Measurements from ENCODE around the gene NCS1. TPM values are rescaled to one million over a fixed set of nuclear protein-coding genes. Genes with fewer than 3 reads are reported as not detected.

The NCS1 gene
- polyA plus RNA-seq, 3 donors = 1.3 to 5.2 (median 3.9) TPM

- 38 to 80% (median 80%) methylated on average over 20 to 25 of the region's 25 CpGs for WGBS, 3 donors
- H3K27ac ChIP-seq (ENCODE audit: low read depth, low read length) = no peak overlapping the region
Measured at GRCh38 chr9:130186839-130187522, 14.8 kb downstream of the NCS1 start.

DNA sequence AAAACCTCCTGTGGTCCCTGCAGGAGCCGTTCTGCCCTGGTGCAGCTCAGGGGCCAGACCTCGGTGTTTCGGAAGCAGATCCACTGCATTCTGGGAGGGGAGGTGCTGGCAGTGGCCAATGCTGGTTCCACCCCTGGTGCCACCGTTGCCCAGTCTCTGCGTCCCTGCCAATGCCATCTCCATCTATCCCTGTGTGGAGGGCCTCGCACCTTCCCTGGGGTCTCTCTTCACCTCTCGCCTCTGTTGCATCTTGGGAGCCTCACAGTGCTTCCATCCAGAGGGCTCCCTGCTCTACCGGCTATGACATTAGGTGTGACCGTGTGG, 15.3 kb downstream of the NCS1 start:
- H3K27ac ChIP-seq (ENCODE audit: low read depth, low read length) = no peak overlapping the region
- WGBS, 3 donors = 64 to 83% (median 66%) methylated on average over 9 of the region's 9 CpGs

DNA sequence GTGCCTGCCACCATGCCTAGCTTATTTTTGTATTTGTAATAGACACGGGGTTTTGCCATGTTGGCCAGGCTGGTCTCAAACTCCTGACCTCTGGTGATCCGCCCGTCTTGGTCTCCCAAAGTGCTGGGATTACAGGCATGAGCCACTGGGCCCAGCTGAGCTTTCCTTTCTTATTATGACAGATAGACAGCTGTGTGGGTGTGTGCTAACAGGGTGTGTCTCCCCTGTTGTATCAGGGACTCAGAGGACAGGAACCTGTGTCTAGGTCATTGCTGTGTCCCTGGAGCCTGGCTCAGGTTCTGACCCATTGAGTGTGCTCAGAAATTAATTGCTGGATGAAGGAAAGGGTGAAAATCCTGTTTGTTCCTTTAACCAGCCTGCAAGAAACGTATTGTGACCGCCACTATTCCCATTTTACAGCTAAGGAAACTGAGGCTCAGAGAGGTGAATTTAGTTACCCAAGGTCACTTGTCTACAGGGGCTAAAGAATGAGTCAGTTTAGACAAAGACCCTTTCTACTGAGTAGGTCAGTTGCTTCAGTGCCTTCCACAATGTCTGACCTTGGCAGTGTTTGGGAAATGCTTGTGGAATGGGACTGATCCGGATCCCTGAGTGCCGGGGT, 16.8 kb downstream of the NCS1 start:
- WGBS, 3 donors = 94 to 95% (median 94%) methylated on average over 7 of the region's 7 CpGs
- no peak overlapping the region for H3K27ac ChIP-seq (ENCODE audit: low read depth, low read length)

GRCh38 chr9:130189840-130190239, 17.6 kb downstream of the NCS1 start:
- 72 to 79% (median 79%) methylated on average over 1 of the region's 1 CpG for WGBS, 3 donors
- H3K27ac ChIP-seq (ENCODE audit: low read depth, low read length) = no peak overlapping the region

- WGBS, 3 donors = 91 to 94% (median 92%) methylated on average over 26 of the region's 26 CpGs
- H3K27ac ChIP-seq (ENCODE audit: low read depth, low read length) = no peak overlapping the region
Measured at GRCh38 chr9:130191068-130191748, 19.0 kb downstream of the NCS1 start.

GRCh38 chr9:130191749-130192120, 19.5 kb downstream of the NCS1 start:
- WGBS, 3 donors = 82 to 88% (median 88%) methylated on average over 14 of the region's 14 CpGs
- no peak overlapping the region for H3K27ac ChIP-seq (ENCODE audit: low read depth, low read length)

DNA sequence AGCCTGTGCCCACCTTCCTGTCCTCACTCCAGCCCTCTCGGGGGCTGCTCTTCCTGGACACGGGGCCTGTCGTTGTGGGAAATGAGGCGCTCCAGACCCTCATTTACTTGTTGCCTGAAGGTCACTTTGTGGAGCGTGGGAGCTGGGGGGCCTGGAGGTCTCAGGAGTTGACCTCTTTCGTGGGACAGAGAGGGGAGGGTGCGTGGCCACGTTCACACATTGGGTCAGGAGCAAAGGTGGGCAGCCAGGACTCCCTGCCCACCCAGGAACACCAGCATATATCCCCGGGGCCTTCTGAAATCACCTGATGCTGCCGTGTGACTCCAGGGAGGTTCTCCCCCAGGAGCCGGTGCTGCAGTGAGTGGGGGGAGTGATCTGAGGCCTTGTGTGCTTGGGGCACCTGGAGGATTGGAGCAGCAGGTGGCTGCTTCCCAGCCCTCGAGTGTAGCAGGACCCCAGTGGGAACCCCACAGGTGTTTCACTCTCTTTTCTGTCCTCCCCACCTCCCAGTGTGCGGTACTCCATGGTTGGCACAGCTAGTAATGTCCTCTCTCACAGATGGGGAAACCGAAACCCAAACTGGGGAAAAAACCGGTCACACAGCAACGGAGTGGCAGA, 20.3 kb downstream of the NCS1 start:
- 58 to 81% (median 76%) methylated on average over 16 of the region's 16 CpGs for WGBS, 3 donors
- H3K27ac ChIP-seq (ENCODE audit: low read depth, low read length) = no peak overlapping the region

DNA sequence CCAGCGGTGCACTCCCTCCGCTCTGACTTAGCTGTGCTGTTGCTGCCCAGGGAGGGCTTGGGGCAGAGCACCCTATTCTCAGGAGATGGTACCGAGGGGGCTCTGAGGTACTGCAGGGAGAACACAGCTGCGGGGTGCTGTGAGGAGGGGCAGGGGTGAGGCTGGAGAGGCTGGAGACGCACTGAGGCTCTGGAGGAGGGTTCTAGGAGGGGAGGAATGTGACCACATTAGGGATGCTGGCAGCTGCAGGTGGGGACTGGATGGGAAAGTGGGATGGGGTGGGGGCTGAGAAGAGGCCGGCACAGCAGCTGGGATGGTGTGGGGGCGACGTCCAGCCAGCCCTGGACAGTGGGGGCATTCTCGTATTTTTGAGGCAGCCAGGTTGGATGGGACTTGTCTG, 20.9 kb downstream of the NCS1 start:
- no peak overlapping the region for H3K27ac ChIP-seq (ENCODE audit: low read depth, low read length)
- WGBS, 3 donors = 58 to 85% (median 76%) methylated on average over 9 of the region's 9 CpGs

- WGBS, 3 donors = 46 to 70% (median 64%) methylated on average over 27 of the region's 27 CpGs
- no peak overlapping the region for H3K27ac ChIP-seq (ENCODE audit: low read depth, low read length)
Measured at GRCh38 chr9:130193531-130194377, 21.6 kb downstream of the NCS1 start.

- 49 to 83% (median 79%) methylated on average over 8 of the region's 8 CpGs for WGBS, 3 donors
- H3K27ac ChIP-seq (ENCODE audit: low read depth, low read length) = no peak overlapping the region
Measured at GRCh38 chr9:130194378-130194932, 22.3 kb downstream of the NCS1 start.

DNA sequence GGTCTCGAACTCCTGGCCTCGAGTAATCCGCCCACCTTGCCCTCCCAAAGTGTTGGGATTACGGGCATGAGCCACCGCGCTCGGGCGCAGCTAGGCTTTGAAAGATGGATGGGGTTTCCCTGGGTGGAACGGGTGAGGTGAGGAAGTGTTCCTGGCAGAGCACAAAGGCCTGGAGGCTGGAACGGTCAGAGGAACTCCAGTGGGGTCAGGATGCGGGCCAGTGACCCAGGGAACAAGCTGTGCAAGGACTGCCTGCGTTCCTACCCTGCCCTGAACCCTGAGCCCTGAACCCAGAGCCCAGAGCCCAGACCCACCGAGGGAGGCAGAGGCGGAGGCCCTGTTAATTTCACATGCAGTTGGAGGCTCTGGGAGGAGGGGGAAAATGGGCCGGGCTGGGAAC, 23.4 kb downstream of the NCS1 start:
- 85 to 91% (median 88%) methylated on average over 15 of the region's 15 CpGs for WGBS, 3 donors
- no peak overlapping the region for H3K27ac ChIP-seq (ENCODE audit: low read depth, low read length)

DNA sequence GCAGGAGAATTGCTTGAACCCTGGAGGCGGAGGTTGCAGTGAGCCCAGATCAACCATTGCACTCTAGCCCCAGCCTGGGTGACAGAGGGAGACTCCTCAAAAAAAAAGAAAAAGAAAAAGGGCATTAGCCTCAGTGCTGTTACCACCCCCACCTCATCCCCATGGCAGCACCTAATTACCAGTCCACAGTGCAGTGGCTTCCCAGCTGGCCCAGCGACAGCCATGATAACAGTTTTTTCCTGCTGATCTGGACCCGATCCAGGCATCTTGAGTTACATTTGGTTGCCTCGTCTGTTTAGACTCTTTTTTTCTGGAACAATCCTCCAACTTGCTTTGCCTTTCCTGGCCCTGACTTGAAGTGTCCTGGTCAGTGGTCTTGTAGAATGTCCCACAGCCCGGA, 24.4 kb downstream of the NCS1 start:
- 14 to 56% (median 54%) methylated on average over 5 of the region's 5 CpGs for WGBS, 3 donors
- H3K27ac ChIP-seq (ENCODE audit: low read depth, low read length) = no peak overlapping the region

DNA sequence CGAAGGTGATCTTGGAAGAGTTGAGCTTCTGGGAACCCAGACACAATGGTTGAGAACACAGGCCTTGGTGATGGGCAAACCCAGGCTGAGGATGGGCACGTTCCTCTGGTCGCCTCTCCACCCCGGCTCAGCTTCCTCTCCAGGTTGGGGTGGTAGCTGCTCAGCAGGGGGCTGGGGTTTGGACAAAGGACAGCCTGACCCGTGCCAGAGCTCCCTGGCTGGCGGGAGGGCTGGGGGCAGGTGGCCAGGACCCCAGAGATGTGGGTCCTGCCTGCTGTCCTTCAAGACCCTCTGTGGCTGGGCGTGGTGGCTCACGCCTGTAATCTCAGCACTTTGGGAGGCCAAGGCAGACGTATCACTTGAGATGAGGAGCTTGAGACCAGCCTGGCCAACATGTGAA, 25.2 kb downstream of the NCS1 start:
- H3K27ac ChIP-seq (ENCODE audit: low read depth, low read length) = no peak overlapping the region
- WGBS, 3 donors = 93 to 95% (median 93%) methylated on average over 9 of the region's 9 CpGs

DNA sequence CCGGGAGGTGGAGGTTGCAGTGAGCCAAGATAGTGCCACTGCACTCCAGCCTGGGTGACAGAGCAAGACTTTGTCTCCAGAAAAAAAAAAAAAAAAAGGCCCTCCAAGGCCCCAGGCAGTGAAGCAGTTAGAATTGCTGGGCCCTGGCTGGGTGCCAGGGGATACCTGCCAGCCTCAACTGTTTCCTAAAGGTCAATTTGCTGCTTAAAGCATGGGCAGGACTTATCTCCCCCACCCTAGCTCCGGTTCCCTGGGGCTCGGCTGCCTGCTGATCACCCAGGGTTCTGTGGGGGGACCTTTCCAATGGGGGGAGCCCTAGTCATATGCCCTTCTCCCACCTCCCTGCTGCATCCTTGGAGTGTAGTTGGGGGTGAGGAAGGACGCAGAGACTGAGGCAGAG, 25.7 kb downstream of the NCS1 start:
- no peak overlapping the region for H3K27ac ChIP-seq (ENCODE audit: low read depth, low read length)
- 60 to 95% (median 90%) methylated on average over 4 of the region's 4 CpGs for WGBS, 3 donors

GRCh38 chr9:130198501-130199179, 26.4 kb downstream of the NCS1 start:
- WGBS, 3 donors = 60 to 96% (median 93%) methylated on average over 12 of the region's 12 CpGs
- H3K27ac ChIP-seq (ENCODE audit: low read depth, low read length) = no peak overlapping the region

- H3K27ac ChIP-seq (ENCODE audit: low read depth, low read length) = no peak overlapping the region
- 82 to 93% (median 87%) methylated on average over 8 of the region's 8 CpGs for WGBS, 3 donors
Measured at GRCh38 chr9:130199605-130200004, 27.4 kb downstream of the NCS1 start.

GRCh38 chr9:130200038-130200849, 28.0 kb downstream of the NCS1 start:
- H3K27ac ChIP-seq (ENCODE audit: low read depth, low read length) = no peak overlapping the region
- 73 to 79% (median 79%) methylated on average over 17 of the region's 17 CpGs for WGBS, 3 donors
